ENCODE measurements around the gene PLXNB3. TPM values are rescaled to one million over a fixed set of nuclear protein-coding genes. Genes with fewer than 3 reads are reported as not detected.

The PLXNB3 gene
- total RNA-seq: 36.1 TPM

- DNase-seq (ENCODE audit: extremely low spot score in 2 of 2): no peak
- Histone ChIP-seq H3K27me3 (no peaks in the 10 kb centered on the region), H3K27ac (peak within 1 kb of the TSS; percentile 38), H3K36me3 (no peaks in the 10 kb centered on the region), H3K9me3 (no peaks in the 10 kb centered on the region), H3K4me1 (peaks cover 30% of the 10 kb centered on the region), H3K4me3 (peak within 1 kb of the TSS; percentile 18 to 28)
- TF ChIP-seq POLR2A (IDR thresholded peaks at IDR 0.05) (no peak), POLR2AphosphoS5 (IDR thresholded peaks at IDR 0.05; ENCODE audit: insufficient read depth in 1 of 2, low read depth in 1 of 2) (peak in 1 of 2 donors; percentile 46), CTCF (IDR thresholded peaks at IDR 0.05) (peak; percentile 67 to 75 (median 70))
- intact Hi-C loops (cut with DNase I): loop anchor here (2.0 kb wide), 1 partner anchor 185 kb away; no protein-coding TSS in a partner anchor
These were observed at the start of gene PLXNB3 for GRCh38 chrX:153763989-153764755. TSS of gene PLXNB3 (plus strand) at chrX:153764249. CDS start at chrX:153765536, 1,287 bp downstream.

GRCh38 chrX:153714256-153714655, 49.8 kb upstream of the PLXNB3 start:
- H3K27me3 ChIP-seq: no peaks in the 10 kb centered on the region
- no peak overlapping the region for H3K27ac ChIP-seq
- no peaks in the 10 kb centered on the region for H3K4me1 ChIP-seq
- intact Hi-C loops (cut with DNase I): no loop called here
- no peaks in the 10 kb centered on the region for H3K9me3 ChIP-seq
- DNase-seq (ENCODE audit: extremely low spot score in 2 of 2): no peak
- peaks cover 0 to 33% of the 10 kb centered on the region in 2 donors for H3K36me3 ChIP-seq
- TF ChIP-seq POLR2A (IDR thresholded peaks at IDR 0.05) (no peak), CTCF (IDR thresholded peaks at IDR 0.05) (no peak), POLR2AphosphoS5 (IDR thresholded peaks at IDR 0.05; ENCODE audit: insufficient read depth in 1 of 2, low read depth in 1 of 2) (no peak)
- H3K4me3 ChIP-seq: no peak overlapping the region

DNA sequence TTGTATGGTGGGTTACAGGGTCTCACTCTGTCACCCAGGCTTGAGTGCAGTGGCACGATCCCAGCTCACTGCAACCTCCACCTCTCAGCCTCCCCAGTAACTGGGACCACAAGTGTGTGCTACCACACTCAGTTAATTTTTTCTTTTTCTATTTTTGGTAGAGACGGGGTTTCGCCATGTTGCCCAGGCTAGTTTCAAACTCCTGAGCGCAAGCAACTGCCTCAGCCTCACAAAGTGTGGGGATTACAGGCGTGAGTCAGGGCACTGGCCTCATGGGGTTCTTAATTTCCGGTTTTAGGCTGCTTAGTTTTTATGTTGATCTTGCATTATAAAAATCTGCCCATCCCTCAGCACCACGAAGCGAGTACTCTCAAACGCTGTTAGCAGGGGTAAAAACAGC, 46.6 kb upstream of the PLXNB3 start:
- Histone ChIP-seq H3K27ac (no peak overlapping the region), H3K4me1 (peaks cover 8% of the 10 kb centered on the region), H3K36me3 (peaks cover 0 to 37% of the 10 kb centered on the region in 2 donors), H3K9me3 (no peaks in the 10 kb centered on the region), H3K4me3 (no peak overlapping the region), H3K27me3 (no peaks in the 10 kb centered on the region)
- TF ChIP-seq POLR2AphosphoS5 (IDR thresholded peaks at IDR 0.05; ENCODE audit: insufficient read depth in 1 of 2, low read depth in 1 of 2) (no peak), POLR2A (IDR thresholded peaks at IDR 0.05) (no peak), CTCF (IDR thresholded peaks at IDR 0.05) (no peak)
- intact Hi-C loops (cut with DNase I): no loop called here
- no peak for DNase-seq (ENCODE audit: extremely low spot score in 2 of 2)

- Histone ChIP-seq H3K36me3 (peaks cover 0 to 30% of the 10 kb centered on the region in 2 donors), H3K9me3 (no peaks in the 10 kb centered on the region), H3K27ac (no peak overlapping the region), H3K4me1 (peaks cover 16% of the 10 kb centered on the region), H3K4me3 (no peak overlapping the region), H3K27me3 (no peaks in the 10 kb centered on the region)
- TF ChIP-seq CTCF (IDR thresholded peaks at IDR 0.05): no peak
- TF ChIP-seq POLR2AphosphoS5 (IDR thresholded peaks at IDR 0.05; ENCODE audit: insufficient read depth in 1 of 2, low read depth in 1 of 2): no peak
- TF ChIP-seq POLR2A (IDR thresholded peaks at IDR 0.05): no peak
- intact Hi-C loops (cut with DNase I): no loop called here
- no peak for DNase-seq (ENCODE audit: extremely low spot score in 2 of 2)
These were observed 44.8 kb upstream of the PLXNB3 start for GRCh38 chrX:153719238-153719637.

- no peak overlapping the region for H3K4me3 ChIP-seq
- DNase-seq (ENCODE audit: extremely low spot score in 2 of 2): no peak
- H3K36me3 ChIP-seq: peaks cover 0 to 25% of the 10 kb centered on the region in 2 donors
- no peak for TF ChIP-seq POLR2AphosphoS5 (IDR thresholded peaks at IDR 0.05; ENCODE audit: insufficient read depth in 1 of 2, low read depth in 1 of 2)
- no peak for TF ChIP-seq POLR2A (IDR thresholded peaks at IDR 0.05)
- TF ChIP-seq CTCF (IDR thresholded peaks at IDR 0.05): no peak
- no peak overlapping the region for H3K27ac ChIP-seq
- no peaks in the 10 kb centered on the region for H3K9me3 ChIP-seq
- intact Hi-C loops (cut with DNase I): no loop called here
- peaks cover 16% of the 10 kb centered on the region for H3K4me1 ChIP-seq
- H3K27me3 ChIP-seq: no peaks in the 10 kb centered on the region
These were observed 44.3 kb upstream of the PLXNB3 start for GRCh38 chrX:153719701-153720100.

All from vagina (tissue), 2 donors.